SK-N-MC (cell line): Measurements from ENCODE around the gene CNFN.

Experiments used
- EZH2 ChIP-seq: fragments of 200-600 bp; sonication (generic); IDR thresholded peaks from one replicate; pipeline ENCODE4 v1.6.1; 2017; ENCODE audit warnings: antibody characterized with exemption
- FOXP2 ChIP-seq: optimal IDR thresholded peaks from 2 replicates; pipeline ENCODE3; 2011; ENCODE audit warnings: mild to moderate bottlenecking, moderate library complexity; ENCODE audit not compliant: insufficient read depth; ENCODE audit errors: extremely low read length, control extremely low read depth
- POLR2AphosphoS5 ChIP-seq: IDR thresholded peaks from 2 replicates; pipeline ENCODE4 v1.6.1; 2012; ENCODE audit warnings: mild to moderate bottlenecking, low read depth, low read length, borderline replicate concordance

- no peak for TF ChIP-seq EZH2
- no peak for TF ChIP-seq POLR2AphosphoS5
- TF ChIP-seq FOXP2: no peak
Observed at GRCh38 chr19:42368360-42368759, 21.7 kb downstream of the CNFN start.
